ENCODE measurements around the gene DNAL1.

DNAL1 gene

GRCh38 chr14:73722581-73722980 lies 77.8 kb downstream of the DNAL1 start:
- no peak overlapping the region for H3K4me3 ChIP-seq (replicated peaks; ENCODE audit: low read depth, low read length)
- TF ChIP-seq CTCF (IDR thresholded peaks at IDR 0.05; ENCODE audit: low read length, missing control alignments) = no peak
- DNase-seq (ENCODE audit: low read depth) = no peak

- DNase-seq (ENCODE audit: low read depth) = peak; percentile 48
- no peak for TF ChIP-seq CTCF (IDR thresholded peaks at IDR 0.05; ENCODE audit: low read length, missing control alignments)
- H3K4me3 ChIP-seq (replicated peaks; ENCODE audit: low read depth, low read length) = peak overlapping the region; percentile 30
Observed at GRCh38 chr14:73723406-73723796, 78.6 kb downstream of the DNAL1 start.

GRCh38 chr14:73723797-73724661 lies 79.2 kb downstream of the DNAL1 start:
- peak overlapping the region; percentile 30 for H3K4me3 ChIP-seq (replicated peaks; ENCODE audit: low read depth, low read length)
- TF ChIP-seq CTCF (IDR thresholded peaks at IDR 0.05; ENCODE audit: low read length, missing control alignments) = no peak
- peak; percentile 99 for DNase-seq (ENCODE audit: low read depth)

- TF ChIP-seq CTCF (IDR thresholded peaks at IDR 0.05; ENCODE audit: low read length, missing control alignments) = no peak
- H3K4me3 ChIP-seq (replicated peaks; ENCODE audit: low read depth, low read length) = no peak overlapping the region
- DNase-seq (ENCODE audit: low read depth) = no peak
Observed at GRCh38 chr14:73724696-73725095, 79.9 kb downstream of the DNAL1 start.

GRCh38 chr14:73725116-73726024 lies 80.6 kb downstream of the DNAL1 start:
- H3K4me3 ChIP-seq (replicated peaks; ENCODE audit: low read depth, low read length) = no peak overlapping the region
- DNase-seq (ENCODE audit: low read depth) = peak; percentile 53
- TF ChIP-seq CTCF (IDR thresholded peaks at IDR 0.05; ENCODE audit: low read length, missing control alignments) = no peak

- DNase-seq (ENCODE audit: low read depth) = peak; percentile 48
- H3K4me3 ChIP-seq (replicated peaks; ENCODE audit: low read depth, low read length) = no peak overlapping the region
- TF ChIP-seq CTCF (IDR thresholded peaks at IDR 0.05; ENCODE audit: low read length, missing control alignments) = no peak
Observed at GRCh38 chr14:73726025-73726961, 81.5 kb downstream of the DNAL1 start.
